WERI-Rb-1 (cell line): ENCODE results near the gene SLC2A8.
A peak's percentile ranks its signal among the peaks of the same experiment; 100 is the strongest.

Experiments used
- DNase-seq: peaks from one replicate; pipeline ENCODE4 v3.0.0-alpha.2; 2020
- H3K27ac ChIP-seq: fragments of 250-450 bp; sonication (Bioruptor Pico); 2 replicates; pipeline ENCODE4 v1.5.1; 2020; ENCODE audit warnings: mild to moderate bottlenecking, moderate library complexity
- H3K27me3 ChIP-seq: fragments of 250-450 bp; sonication (Bioruptor Pico); 2 replicates; pipeline ENCODE4 v1.5.1; 2021; ENCODE audit warnings: mild to moderate bottlenecking, low read depth, moderate library complexity; ENCODE audit not compliant: insufficient read depth, severe bottlenecking
- H3K36me3 ChIP-seq: fragments of 250-450 bp; sonication (Bioruptor Pico); 2 replicates; pipeline ENCODE4 v1.5.1; 2020; ENCODE audit warnings: mild to moderate bottlenecking, moderate library complexity
- H3K4me3 ChIP-seq: 2 replicates; pipeline ENCODE4 v1.5.1; 2011; ENCODE audit warnings: low read depth, mild to moderate bottlenecking, control low read depth, low read length
- H3K9me3 ChIP-seq: fragments of 250-450 bp; sonication (Bioruptor Pico); 2 replicates; pipeline ENCODE4 v1.5.1; 2021; ENCODE audit warnings: mild to moderate bottlenecking, moderate library complexity; ENCODE audit not compliant: severe bottlenecking
- CTCF ChIP-seq: IDR thresholded peaks from 2 replicates; pipeline ENCODE4 v1.5.1; 2011; ENCODE audit warnings: low read depth, mild to moderate bottlenecking, control low read depth, inconsistent platforms, low read length

Gene SLC2A8

GRCh38 chr9:127384901-127385300 lies 12.1 kb upstream of the SLC2A8 start:
- peak; percentile 47 for TF ChIP-seq CTCF
- Histone ChIP-seq H3K27ac (no peak overlapping the region), H3K4me3 (no peak overlapping the region), H3K27me3 (no peaks in the 10 kb centered on the region), H3K36me3 (no peaks in the 10 kb centered on the region; the same call in 1 of the 2 replicates), H3K9me3 (no peaks in the 10 kb centered on the region)
- DNase-seq = peak; percentile 35

- Histone ChIP-seq H3K9me3 (no peaks in the 10 kb centered on the region), H3K4me3 (no peak overlapping the region), H3K36me3 (peaks cover 9% of the 10 kb centered on the region; the same call in 1 of the 2 replicates), H3K27me3 (no peaks in the 10 kb centered on the region), H3K27ac (no peak overlapping the region)
- TF ChIP-seq CTCF = no peak
- DNase-seq = no peak
Observed at GRCh38 chr9:127386249-127386648, 10.7 kb upstream of the SLC2A8 start.

- no peaks in the 10 kb centered on the region for H3K27me3 ChIP-seq
- H3K27ac ChIP-seq = no peak overlapping the region
- DNase-seq = no peak
- no peak overlapping the region for H3K4me3 ChIP-seq
- peaks cover 13% of the 10 kb centered on the region for H3K36me3 ChIP-seq
- H3K9me3 ChIP-seq = no peaks in the 10 kb centered on the region
- TF ChIP-seq CTCF = no peak
Observed at GRCh38 chr9:127386981-127387380, 10.0 kb upstream of the SLC2A8 start.

GRCh38 chr9:127388037-127388855 lies 8.7 kb upstream of the SLC2A8 start:
- no peaks in the 10 kb centered on the region for H3K27me3 ChIP-seq
- H3K4me3 ChIP-seq = no peak overlapping the region
- DNase-seq = no peak
- H3K9me3 ChIP-seq = no peaks in the 10 kb centered on the region
- TF ChIP-seq CTCF = no peak
- H3K27ac ChIP-seq = no peak overlapping the region
- peaks cover 18% of the 10 kb centered on the region for H3K36me3 ChIP-seq

GRCh38 chr9:127388856-127389238 lies 8.1 kb upstream of the SLC2A8 start:
- Histone ChIP-seq H3K9me3 (no peaks in the 10 kb centered on the region), H3K27ac (no peak overlapping the region), H3K27me3 (no peaks in the 10 kb centered on the region), H3K4me3 (no peak overlapping the region), H3K36me3 (peaks cover 19% of the 10 kb centered on the region)
- no peak for DNase-seq
- no peak for TF ChIP-seq CTCF
